Measurements from ENCODE around the gene RAD51B. TPM values are rescaled to one million over a fixed set of nuclear protein-coding genes. Genes with fewer than 3 reads are reported as not detected.

The RAD51B gene
- total RNA-seq, 1 experiment from 2014 or later: 10.8 TPM

GRCh38 chr14:68663385-68664076, 844.0 kb downstream of the RAD51B start:
- Histone ChIP-seq H3K9ac (ENCODE audit: low read length) (no peak overlapping the region), H3K4me2 (ENCODE audit: low read length) (no peak overlapping the region), H3F3A (ENCODE audit: low read length, unreplicated experiment) (no peaks in the 10 kb centered on the region), H3K9me3 (ENCODE audit: low read length) (no peaks in the 10 kb centered on the region), H3K27ac (ENCODE audit: low read length) (no peak overlapping the region), H3K79me2 (ENCODE audit: low read length) (no peaks in the 10 kb centered on the region), H3K27me3 (ENCODE audit: low read length) (no peaks in the 10 kb centered on the region), H2AFZ (ENCODE audit: low read length) (no peak overlapping the region), H3K36me3 (ENCODE audit: low read depth, low read length) (no peaks in the 10 kb centered on the region), H3K4me1 (ENCODE audit: insufficient read depth, low read length) (0 out of 2 replicates have a peak, but pooled peaks cover 4% of the 10 kb centered on the region), H3K9me2 (replicated peaks; ENCODE audit: low read length) (no peaks in the 10 kb centered on the region), H3K4me3 (ENCODE audit: low read length) (no peak overlapping the region), H4K20me1 (ENCODE audit: low read length) (no peaks in the 10 kb centered on the region)
- CTCF ChIA-PET: no interaction called here
- no TSS peak for BruUV-seq (replicated peaks)
- intact Hi-C loops (cut with micrococcal nuclease): no loop called here
- TF ChIP-seq, protein P1, sequence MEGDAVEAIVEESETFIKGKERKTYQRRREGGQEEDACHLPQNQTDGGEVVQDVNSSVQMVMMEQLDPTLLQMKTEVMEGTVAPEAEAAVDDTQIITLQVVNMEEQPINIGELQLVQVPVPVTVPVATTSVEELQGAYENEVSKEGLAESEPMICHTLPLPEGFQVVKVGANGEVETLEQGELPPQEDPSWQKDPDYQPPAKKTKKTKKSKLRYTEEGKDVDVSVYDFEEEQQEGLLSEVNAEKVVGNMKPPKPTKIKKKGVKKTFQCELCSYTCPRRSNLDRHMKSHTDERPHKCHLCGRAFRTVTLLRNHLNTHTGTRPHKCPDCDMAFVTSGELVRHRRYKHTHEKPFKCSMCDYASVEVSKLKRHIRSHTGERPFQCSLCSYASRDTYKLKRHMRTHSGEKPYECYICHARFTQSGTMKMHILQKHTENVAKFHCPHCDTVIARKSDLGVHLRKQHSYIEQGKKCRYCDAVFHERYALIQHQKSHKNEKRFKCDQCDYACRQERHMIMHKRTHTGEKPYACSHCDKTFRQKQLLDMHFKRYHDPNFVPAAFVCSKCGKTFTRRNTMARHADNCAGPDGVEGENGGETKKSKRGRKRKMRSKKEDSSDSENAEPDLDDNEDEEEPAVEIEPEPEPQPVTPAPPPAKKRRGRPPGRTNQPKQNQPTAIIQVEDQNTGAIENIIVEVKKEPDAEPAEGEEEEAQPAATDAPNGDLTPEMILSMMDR (conservative IDR thresholded peaks at IDR 0.05; ENCODE audit: low read depth, low read length): no peak
- TF ChIP-seq EZH2phosphoT487 (IDR thresholded peaks at IDR 0.05; ENCODE audit: borderline replicate concordance, low read length) (no peak), EZH2 (IDR thresholded peaks at IDR 0.05; ENCODE audit: low read length, unreplicated experiment) (no peak)
- POLR2A ChIA-PET (ENCODE audit: unreplicated experiment): no interaction called here
- ATAC-seq (no peak), DNase-seq (no peak)

DNA sequence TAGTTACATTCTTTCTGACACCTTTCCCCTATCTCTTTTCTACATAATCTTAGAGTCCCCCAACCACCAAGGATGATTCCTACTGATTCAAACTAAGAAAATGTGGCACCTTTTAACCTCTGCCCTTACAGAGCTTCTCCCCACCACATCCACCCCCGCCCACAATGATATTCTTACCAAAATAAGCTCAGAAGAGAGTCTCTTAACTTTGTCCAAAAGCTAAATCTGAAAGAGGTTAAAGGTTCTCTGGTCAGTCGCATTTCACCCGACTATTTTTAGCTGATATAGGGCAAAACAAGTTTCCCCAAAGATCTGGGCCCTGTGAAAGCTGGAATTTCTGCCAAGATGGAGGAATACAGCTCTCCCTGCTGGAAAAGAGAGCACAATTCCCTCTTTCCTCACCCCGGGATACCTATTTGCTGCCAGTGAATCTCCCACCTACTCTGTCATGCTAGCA, 844.7 kb downstream of the RAD51B start:
- Histone ChIP-seq H3K36me3 (ENCODE audit: low read depth, low read length) (no peaks in the 10 kb centered on the region), H3K4me1 (ENCODE audit: insufficient read depth, low read length) (peaks cover 8% of the 10 kb centered on the region), H3K4me2 (ENCODE audit: low read length) (no peak overlapping the region), H3F3A (ENCODE audit: low read length, unreplicated experiment) (no peaks in the 10 kb centered on the region), H3K27ac (ENCODE audit: low read length) (no peak overlapping the region), H3K27me3 (ENCODE audit: low read length) (no peaks in the 10 kb centered on the region), H4K20me1 (ENCODE audit: low read length) (no peaks in the 10 kb centered on the region), H3K79me2 (ENCODE audit: low read length) (no peaks in the 10 kb centered on the region), H3K4me3 (ENCODE audit: low read length) (no peak overlapping the region), H3K9ac (ENCODE audit: low read length) (no peak overlapping the region), H3K9me2 (replicated peaks; ENCODE audit: low read length) (no peaks in the 10 kb centered on the region), H2AFZ (ENCODE audit: low read length) (no peak overlapping the region), H3K9me3 (ENCODE audit: low read length) (no peaks in the 10 kb centered on the region)
- no TSS peak for BruUV-seq (replicated peaks)
- ChIA-PET POLR2A (ENCODE audit: unreplicated experiment) (no interaction called here), CTCF (interaction anchor here (0.7 to 0.8 kb wide), 2 partner anchors 19 to 1009 kb away, joined by 5 to 6 read pairs; no protein-coding TSS in a partner anchor)
- intact Hi-C loops (cut with micrococcal nuclease): no loop called here
- TF ChIP-seq EZH2phosphoT487 (IDR thresholded peaks at IDR 0.05; ENCODE audit: borderline replicate concordance, low read length): no peak
- TF ChIP-seq, protein P1 (conservative IDR thresholded peaks at IDR 0.05; ENCODE audit: low read depth, low read length): no peak
- TF ChIP-seq EZH2 (IDR thresholded peaks at IDR 0.05; ENCODE audit: low read length, unreplicated experiment): no peak
- ATAC-seq: no peak
- DNase-seq: no peak

GRCh38 chr14:68665131-68665530, 845.6 kb downstream of the RAD51B start:
- H3K9ac ChIP-seq (ENCODE audit: low read length): no peak overlapping the region
- no peaks in the 10 kb centered on the region for H3K36me3 ChIP-seq (ENCODE audit: low read depth, low read length)
- intact Hi-C loops (cut with micrococcal nuclease): no loop called here
- H4K20me1 ChIP-seq (ENCODE audit: low read length): no peaks in the 10 kb centered on the region
- no peaks in the 10 kb centered on the region for H3K79me2 ChIP-seq (ENCODE audit: low read length)
- ATAC-seq (peak; percentile 20), DNase-seq (peak; percentile 22)
- H3K27me3 ChIP-seq (ENCODE audit: low read length): no peaks in the 10 kb centered on the region
- no TSS peak for BruUV-seq (replicated peaks)
- H3K9me3 ChIP-seq (ENCODE audit: low read length): no peaks in the 10 kb centered on the region
- H3K27ac ChIP-seq (ENCODE audit: low read length): no peak overlapping the region
- ChIA-PET CTCF (interaction anchor here (0.6 kb wide), 1 partner anchor 1424 kb away, joined by 4 read pairs; no protein-coding TSS in a partner anchor), POLR2A (ENCODE audit: unreplicated experiment) (interaction anchor here (0.6 kb wide), 1 partner anchor 17 kb away, joined by 4 read pairs; no protein-coding TSS in a partner anchor)
- H3K9me2 ChIP-seq (replicated peaks; ENCODE audit: low read length): no peaks in the 10 kb centered on the region
- no peak overlapping the region for H3K4me2 ChIP-seq (ENCODE audit: low read length)
- no peak overlapping the region for H3K4me3 ChIP-seq (ENCODE audit: low read length)
- H2AFZ ChIP-seq (ENCODE audit: low read length): no peak overlapping the region
- H3K4me1 ChIP-seq (ENCODE audit: insufficient read depth, low read length): peaks cover 13% of the 10 kb centered on the region
- H3F3A ChIP-seq (ENCODE audit: low read length, unreplicated experiment): no peaks in the 10 kb centered on the region
- TF ChIP-seq EZH2 (IDR thresholded peaks at IDR 0.05; ENCODE audit: low read length, unreplicated experiment) (no peak), EZH2phosphoT487 (IDR thresholded peaks at IDR 0.05; ENCODE audit: borderline replicate concordance, low read length) (no peak)
- TF ChIP-seq, protein P1 (conservative IDR thresholded peaks at IDR 0.05; ENCODE audit: low read depth, low read length): no peak

Measured in PC-3 (cell line).